Central memory CD4-positive, alpha-beta T cell (primary cell): Measurements from ENCODE around the gene GGT5.
A peak's percentile ranks its signal among the peaks of the same experiment; 100 is the strongest.
"Not testable (repeated sequence)": the region's sequence is repeated elsewhere in the genome, so short reads cannot be mapped to it uniquely, and the experiment has no call there.

Source experiments
- DNase-seq: peaks from one replicate; pipeline ENCODE4 v3.0.0; 2022
- total RNA-seq, 3 experiments: gene quantifications; one replicate each; lab custom pipeline; 2026; lab: John Stamatoyannopoulos, UW

The GGT5 gene
- total RNA-seq = 0 reads per million in 3 experiments

GRCh38 chr22:24245030-24245431 lies at the start of gene GGT5:
GGT5 (minus strand) TSS chr22:24245082; CDS start chr22:24244725, 357 bp downstream.
- DNase-seq = not testable (repeated sequence)

GRCh38 chr22:24292202-24292830 lies 47.4 kb upstream of the GGT5 start:
- not testable (repeated sequence) for DNase-seq

- DNase-seq = no peak
Observed at GRCh38 chr22:24291515-24292201, 46.8 kb upstream of the GGT5 start.

- DNase-seq = no peak
Observed at GRCh38 chr22:24290459-24290858, 45.6 kb upstream of the GGT5 start.

- no peak for DNase-seq
Observed at GRCh38 chr22:24289741-24290163, 44.9 kb upstream of the GGT5 start.

GRCh38 chr22:24289114-24289513 lies 44.2 kb upstream of the GGT5 start:
- no peak for DNase-seq

GRCh38 chr22:24287801-24288200 lies 42.9 kb upstream of the GGT5 start:
- not testable (repeated sequence) for DNase-seq

DNA sequence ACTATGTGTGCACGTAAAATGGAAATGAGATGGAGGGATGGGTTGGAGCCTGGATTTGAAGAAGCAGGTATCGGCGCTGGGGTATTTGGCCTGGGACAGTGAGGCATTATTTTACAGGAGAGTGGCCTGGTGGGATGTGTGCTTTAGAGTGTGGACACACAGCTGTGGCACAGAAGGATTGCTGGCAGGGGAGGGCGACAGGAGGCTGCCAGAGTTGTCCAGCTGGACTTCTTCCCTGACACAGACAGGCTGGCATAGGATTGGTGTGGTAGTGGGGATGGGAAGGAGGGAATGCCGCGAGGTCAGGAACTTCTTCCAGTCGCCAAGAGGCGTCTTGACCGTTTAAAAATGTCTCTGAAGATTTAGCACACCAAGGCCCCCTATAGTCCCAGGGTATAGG lies 42.3 kb upstream of the GGT5 start:
- not testable (repeated sequence) for DNase-seq

GRCh38 chr22:24285245-24285644 lies 40.4 kb upstream of the GGT5 start:
- DNase-seq = peak; percentile 9

DNA sequence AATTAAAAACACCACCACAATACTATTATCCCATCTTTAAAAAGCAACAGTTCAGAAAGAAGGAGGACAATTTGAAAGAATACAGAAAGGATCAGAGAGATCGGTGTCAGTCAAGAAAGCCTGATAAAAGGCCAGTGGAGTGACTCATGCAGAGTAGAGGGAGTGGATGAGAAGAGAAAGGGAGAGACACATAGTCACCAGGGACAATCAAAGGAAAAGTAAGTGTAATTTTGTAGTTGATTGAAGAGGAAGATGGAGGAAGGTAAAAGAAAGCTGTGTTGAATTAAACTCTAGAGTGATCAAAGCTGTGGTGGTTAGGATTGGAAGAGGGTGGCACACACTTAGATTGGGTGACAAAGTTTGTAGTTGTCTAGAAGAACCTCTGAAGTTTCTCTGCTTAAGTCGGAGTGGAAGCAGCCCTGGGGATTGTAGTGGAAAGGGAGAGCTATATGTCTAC lies 39.9 kb upstream of the GGT5 start:
- no peak for DNase-seq

DNA sequence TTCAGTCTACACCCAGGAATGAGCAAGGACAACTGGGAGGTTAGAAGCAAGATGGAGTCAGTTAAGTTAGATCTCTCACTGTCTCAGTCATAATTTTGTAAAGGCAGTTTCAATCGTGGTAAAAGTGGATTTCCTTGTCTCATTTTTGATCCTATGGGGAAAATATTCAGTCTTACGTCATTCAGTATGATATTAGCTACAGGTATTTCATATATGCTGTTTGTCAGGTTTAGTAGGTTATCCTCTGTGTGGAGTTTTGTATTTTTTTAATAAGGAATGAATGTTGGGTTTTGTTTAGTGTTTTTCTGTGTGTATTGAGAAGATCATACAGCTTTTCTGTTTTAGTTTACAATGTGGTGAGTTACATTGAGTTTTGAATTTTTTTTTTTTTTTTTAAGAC lies 37.5 kb upstream of the GGT5 start:
- no peak for DNase-seq

GRCh38 chr22:24280363-24280762 lies 35.5 kb upstream of the GGT5 start:
- DNase-seq = not testable (repeated sequence)

GRCh38 chr22:24274696-24275405 lies 30.0 kb upstream of the GGT5 start:
- not testable (repeated sequence) for DNase-seq

DNA sequence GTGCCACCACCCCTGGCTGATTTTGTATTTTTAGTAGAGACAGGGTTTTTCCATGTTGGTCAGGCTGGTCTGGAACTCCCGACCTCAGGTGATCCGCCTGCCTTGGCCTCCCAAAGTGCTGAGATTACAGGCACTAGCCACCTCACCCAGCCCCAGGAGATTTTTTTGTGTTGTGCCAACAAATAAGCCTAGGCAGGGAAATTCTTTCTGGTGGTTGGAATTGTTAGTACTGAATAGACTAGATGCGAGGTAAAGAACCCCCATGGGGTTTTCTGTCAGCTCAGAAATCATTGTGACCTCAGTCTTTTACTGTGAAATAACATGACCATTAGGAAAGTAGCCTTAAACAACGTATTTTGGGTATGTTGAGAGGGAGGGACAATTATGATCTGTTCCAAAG lies 29.0 kb upstream of the GGT5 start:
- not testable (repeated sequence) for DNase-seq

DNA sequence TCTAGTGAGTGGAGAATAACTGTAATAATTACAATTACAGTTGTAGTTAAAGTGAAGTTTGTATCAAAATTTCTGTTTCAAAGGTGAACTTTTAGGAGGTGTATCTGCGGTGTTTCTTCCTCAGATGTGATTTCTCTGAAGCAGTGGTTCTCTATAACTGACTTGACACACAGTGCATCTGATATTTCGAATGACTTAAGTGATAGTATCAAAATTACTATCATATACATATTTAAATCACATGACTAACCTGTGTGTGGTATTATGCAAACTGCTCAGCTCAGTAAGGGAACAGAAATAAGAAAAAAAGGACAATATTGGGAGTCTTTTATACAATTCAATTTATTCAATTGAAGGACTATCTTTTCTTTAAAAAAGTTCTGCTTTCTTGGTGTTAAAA lies 28.1 kb upstream of the GGT5 start:
- not testable (repeated sequence) for DNase-seq

GRCh38 chr22:24271386-24271854 lies 26.5 kb upstream of the GGT5 start:
- DNase-seq = no peak

- DNase-seq = peak; percentile 90
Observed at GRCh38 chr22:24270556-24271385, 25.9 kb upstream of the GGT5 start, which contains the start of gene SPECC1L. SPECC1L (plus strand) TSS chr22:24270831; CDS start chr22:24302232, 31,401 bp downstream.

DNA sequence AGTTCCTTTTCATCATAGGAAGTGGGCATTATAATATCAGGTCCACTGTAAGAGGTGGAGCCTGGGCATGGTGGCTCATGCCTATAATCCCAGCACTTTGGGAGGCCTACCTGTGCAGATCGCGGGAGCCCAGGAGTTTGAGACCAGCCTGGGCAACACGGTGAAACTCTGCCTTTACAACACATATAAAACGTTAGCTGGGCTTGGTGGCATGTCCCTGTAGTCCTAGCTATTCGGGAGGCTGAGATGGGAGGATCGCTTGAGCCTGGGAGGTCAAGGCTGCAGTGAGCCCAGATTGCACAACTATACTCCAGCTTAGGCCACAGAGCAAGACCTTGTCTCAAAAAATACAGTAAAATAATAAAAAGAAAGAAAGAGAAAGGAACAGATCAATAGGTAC lies 21.6 kb upstream of the GGT5 start:
- DNase-seq = not testable (repeated sequence)

GRCh38 chr22:24265734-24266133 lies 20.9 kb upstream of the GGT5 start:
- no peak for DNase-seq

- not testable (repeated sequence) for DNase-seq
Observed at GRCh38 chr22:24264329-24264896, 19.5 kb upstream of the GGT5 start.

DNA sequence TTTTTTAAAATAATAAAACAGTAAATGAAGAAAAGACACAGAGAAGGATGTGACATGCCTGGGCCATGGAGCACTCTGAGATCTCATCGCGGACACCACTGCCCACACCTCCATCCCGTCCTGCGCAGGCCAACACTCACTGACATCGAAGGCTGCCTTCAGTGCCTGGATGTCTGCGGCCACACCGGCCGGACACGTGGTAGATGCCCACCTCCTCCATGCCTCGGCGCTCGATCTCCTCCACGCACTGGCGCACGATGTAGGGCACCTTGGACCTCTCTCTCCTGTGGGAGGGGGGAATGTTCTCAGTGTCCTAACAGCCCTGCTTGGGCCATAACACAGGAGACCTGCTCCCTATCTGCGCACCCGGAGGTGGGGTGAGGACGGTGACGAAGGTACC lies 18.6 kb upstream of the GGT5 start:
- DNase-seq = not testable (repeated sequence)

DNA sequence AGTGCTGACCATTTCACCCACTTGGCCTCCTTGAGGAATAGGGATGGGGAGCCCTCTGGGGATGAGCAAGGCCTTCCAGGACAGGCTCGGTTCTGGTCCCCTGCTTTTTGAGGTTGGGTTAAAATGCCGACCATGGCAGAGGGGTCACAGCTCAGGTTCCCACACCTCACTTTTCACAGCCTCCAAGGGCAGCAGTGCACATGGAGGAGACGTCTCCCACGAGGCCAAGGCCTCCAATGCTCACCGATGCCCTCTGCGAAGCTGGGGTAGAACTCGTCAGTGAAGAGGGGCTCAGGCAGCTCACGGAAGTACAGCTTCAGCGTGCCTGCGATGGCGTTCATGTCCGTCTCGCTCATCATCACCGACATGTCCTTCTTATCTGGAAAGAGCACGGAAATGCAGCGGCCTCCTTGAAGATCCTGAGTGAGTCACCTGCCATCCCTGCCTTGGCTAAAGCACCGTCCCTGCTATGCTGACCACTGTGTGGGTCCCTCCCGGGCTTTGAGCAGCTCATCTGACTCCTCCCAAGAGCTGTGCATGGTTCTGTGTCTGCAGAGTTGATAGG lies 17.4 kb upstream of the GGT5 start:
- DNase-seq = not testable (repeated sequence)
